ENCODE results near the gene GMDS.

DNA sequence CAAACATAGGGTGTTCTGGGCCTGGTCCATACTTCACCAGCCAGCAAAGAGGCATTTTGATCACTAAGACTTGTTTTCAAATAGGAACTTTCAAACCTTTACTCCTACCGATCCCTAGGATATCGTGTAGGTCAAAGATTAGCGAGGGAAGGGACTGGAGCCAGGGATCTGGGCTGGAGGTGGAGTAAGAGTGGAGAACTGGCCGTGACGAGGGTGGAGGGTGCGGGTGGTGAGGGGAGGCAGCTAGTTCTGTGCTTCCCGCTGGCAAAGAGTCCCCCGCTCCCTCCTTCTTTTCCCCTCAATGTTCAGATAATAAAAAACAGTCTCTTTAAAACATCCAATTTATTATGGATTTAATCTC, 446.5 kb downstream of the GMDS start:
- TF ChIP-seq, protein P1, sequence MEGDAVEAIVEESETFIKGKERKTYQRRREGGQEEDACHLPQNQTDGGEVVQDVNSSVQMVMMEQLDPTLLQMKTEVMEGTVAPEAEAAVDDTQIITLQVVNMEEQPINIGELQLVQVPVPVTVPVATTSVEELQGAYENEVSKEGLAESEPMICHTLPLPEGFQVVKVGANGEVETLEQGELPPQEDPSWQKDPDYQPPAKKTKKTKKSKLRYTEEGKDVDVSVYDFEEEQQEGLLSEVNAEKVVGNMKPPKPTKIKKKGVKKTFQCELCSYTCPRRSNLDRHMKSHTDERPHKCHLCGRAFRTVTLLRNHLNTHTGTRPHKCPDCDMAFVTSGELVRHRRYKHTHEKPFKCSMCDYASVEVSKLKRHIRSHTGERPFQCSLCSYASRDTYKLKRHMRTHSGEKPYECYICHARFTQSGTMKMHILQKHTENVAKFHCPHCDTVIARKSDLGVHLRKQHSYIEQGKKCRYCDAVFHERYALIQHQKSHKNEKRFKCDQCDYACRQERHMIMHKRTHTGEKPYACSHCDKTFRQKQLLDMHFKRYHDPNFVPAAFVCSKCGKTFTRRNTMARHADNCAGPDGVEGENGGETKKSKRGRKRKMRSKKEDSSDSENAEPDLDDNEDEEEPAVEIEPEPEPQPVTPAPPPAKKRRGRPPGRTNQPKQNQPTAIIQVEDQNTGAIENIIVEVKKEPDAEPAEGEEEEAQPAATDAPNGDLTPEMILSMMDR (IDR thresholded peaks at IDR 0.05), result no peak
- TF ChIP-seq POLR2A (IDR thresholded peaks at IDR 0.05), result no peak
